ENCODE results near the gene ME1. TPM values are rescaled to one million over a fixed set of nuclear protein-coding genes. Genes with fewer than 3 reads are reported as not detected.

The ME1 gene
- total RNA-seq, 1 experiment from 2014 or later: 40.5 TPM

DNA sequence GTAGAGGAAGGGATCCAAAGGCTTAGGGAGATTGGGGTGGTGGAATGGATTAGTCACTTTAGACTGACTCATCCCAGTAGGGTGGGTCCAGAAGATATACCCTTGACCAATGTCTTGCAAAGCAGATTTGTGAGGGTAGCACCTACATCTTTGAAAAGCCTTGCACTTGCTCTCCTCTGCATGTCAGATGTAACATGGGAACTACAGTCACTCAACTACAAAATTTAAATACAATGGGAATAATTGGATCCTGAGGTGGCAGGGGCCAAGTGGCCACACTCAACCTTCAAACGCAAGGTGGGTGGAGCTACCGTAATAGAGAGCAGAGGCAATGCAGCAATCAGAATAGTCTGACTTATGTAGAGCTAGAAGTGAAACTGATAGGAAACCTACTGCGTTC is 71.2 kb downstream of the ME1 start:
- H3K4me3 ChIP-seq (replicated peaks in 1 of 2; ENCODE audit: low read depth in 1 of 2, low read length in 2 of 2): no peak overlapping the region
- no peak overlapping the region for H3K27ac ChIP-seq (ENCODE audit: low read depth, low read length)
- RAD21 ChIA-PET (ENCODE audit: low non-redundant PET in 1 of 2, low total read pairs in 2 of 2, uncharacterized antibody in 2 of 2, unreplicated experiment in 2 of 2): no interaction called here
- H3K36me3 ChIP-seq (ENCODE audit: control insufficient read depth in 1 of 2, insufficient read depth in 2 of 2, low read length in 2 of 2): no peaks in the 10 kb centered on the region
- no TSS peak for BruUV-seq (replicated peaks)
- H3K9ac ChIP-seq (ENCODE audit: low read length): no peak overlapping the region
- DNase-seq (ENCODE audit: low read depth, low spot score) (no peak), ATAC-seq (no peak)
- no peak overlapping the region for H3K4me2 ChIP-seq (ENCODE audit: low read length)
- intact Hi-C loops (cut with micrococcal nuclease): no loop called here
- H3K27me3 ChIP-seq (ENCODE audit: insufficient read depth, low read length): no peaks in the 10 kb centered on the region
- no peaks in the 10 kb centered on the region for H3K9me2 ChIP-seq (ENCODE audit: insufficient read depth)
- H3K9me3 ChIP-seq (ENCODE audit: control insufficient read depth in 1 of 2, insufficient read depth in 1 of 2, low read depth in 1 of 2, low read length in 2 of 2): no peaks in the 10 kb centered on the region
- TF ChIP-seq, protein P1, sequence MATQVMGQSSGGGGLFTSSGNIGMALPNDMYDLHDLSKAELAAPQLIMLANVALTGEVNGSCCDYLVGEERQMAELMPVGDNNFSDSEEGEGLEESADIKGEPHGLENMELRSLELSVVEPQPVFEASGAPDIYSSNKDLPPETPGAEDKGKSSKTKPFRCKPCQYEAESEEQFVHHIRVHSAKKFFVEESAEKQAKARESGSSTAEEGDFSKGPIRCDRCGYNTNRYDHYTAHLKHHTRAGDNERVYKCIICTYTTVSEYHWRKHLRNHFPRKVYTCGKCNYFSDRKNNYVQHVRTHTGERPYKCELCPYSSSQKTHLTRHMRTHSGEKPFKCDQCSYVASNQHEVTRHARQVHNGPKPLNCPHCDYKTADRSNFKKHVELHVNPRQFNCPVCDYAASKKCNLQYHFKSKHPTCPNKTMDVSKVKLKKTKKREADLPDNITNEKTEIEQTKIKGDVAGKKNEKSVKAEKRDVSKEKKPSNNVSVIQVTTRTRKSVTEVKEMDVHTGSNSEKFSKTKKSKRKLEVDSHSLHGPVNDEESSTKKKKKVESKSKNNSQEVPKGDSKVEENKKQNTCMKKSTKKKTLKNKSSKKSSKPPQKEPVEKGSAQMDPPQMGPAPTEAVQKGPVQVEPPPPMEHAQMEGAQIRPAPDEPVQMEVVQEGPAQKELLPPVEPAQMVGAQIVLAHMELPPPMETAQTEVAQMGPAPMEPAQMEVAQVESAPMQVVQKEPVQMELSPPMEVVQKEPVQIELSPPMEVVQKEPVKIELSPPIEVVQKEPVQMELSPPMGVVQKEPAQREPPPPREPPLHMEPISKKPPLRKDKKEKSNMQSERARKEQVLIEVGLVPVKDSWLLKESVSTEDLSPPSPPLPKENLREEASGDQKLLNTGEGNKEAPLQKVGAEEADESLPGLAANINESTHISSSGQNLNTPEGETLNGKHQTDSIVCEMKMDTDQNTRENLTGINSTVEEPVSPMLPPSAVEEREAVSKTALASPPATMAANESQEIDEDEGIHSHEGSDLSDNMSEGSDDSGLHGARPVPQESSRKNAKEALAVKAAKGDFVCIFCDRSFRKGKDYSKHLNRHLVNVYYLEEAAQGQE (IDR thresholded peaks at IDR 0.05; ENCODE audit: low read depth): no peak
- peak; percentile 36; the same call in 1 of the 2 replicates for TF ChIP-seq FOSL1 (IDR thresholded peaks at IDR 0.05; ENCODE audit: low read depth)
- no peaks in the 10 kb centered on the region; a peak in 1 of 4 replicates for H3K4me1 ChIP-seq (ENCODE audit: control insufficient read depth in 1 of 2, insufficient read depth in 2 of 2, low read length in 2 of 2)
- no peak overlapping the region for H2AFZ ChIP-seq (ENCODE audit: low read depth, low read length, poor library complexity, severe bottlenecking)
- no peaks in the 10 kb centered on the region for H3K79me2 ChIP-seq (ENCODE audit: insufficient read depth, low read length)
- H4K20me1 ChIP-seq (ENCODE audit: insufficient read depth): no peaks in the 10 kb centered on the region
- CTCF ChIA-PET: no interaction called here
- POLR2A ChIA-PET: no interaction called here

DNA sequence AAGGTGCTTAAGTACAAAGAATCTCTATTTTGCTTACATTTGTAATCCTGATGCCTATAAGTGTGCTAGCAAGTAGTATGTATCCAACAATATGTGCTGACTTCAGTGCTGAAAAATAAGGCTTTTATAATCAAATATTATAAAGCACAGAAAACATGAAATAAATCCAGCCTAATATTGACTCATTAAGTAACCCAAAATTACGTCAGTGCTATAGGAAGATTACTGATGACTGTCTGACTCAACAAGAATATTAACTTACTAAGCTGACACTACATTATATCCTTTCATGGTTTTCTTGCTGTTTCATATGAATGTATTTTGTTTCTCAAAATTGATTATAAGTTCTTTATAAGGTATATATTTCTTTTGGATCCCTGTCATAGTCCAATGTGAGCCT is 76.1 kb downstream of the ME1 start:
- no TSS peak for BruUV-seq (replicated peaks)
- no peak for TF ChIP-seq JUND (IDR thresholded peaks at IDR 0.05)
- TF ChIP-seq, protein P1 (IDR thresholded peaks at IDR 0.05; ENCODE audit: low read depth): no peak
- TF ChIP-seq, protein P2, sequence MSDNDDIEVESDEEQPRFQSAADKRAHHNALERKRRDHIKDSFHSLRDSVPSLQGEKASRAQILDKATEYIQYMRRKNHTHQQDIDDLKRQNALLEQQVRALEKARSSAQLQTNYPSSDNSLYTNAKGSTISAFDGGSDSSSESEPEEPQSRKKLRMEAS (IDR thresholded peaks at IDR 0.05): no peak
- TF ChIP-seq, protein P3, sequence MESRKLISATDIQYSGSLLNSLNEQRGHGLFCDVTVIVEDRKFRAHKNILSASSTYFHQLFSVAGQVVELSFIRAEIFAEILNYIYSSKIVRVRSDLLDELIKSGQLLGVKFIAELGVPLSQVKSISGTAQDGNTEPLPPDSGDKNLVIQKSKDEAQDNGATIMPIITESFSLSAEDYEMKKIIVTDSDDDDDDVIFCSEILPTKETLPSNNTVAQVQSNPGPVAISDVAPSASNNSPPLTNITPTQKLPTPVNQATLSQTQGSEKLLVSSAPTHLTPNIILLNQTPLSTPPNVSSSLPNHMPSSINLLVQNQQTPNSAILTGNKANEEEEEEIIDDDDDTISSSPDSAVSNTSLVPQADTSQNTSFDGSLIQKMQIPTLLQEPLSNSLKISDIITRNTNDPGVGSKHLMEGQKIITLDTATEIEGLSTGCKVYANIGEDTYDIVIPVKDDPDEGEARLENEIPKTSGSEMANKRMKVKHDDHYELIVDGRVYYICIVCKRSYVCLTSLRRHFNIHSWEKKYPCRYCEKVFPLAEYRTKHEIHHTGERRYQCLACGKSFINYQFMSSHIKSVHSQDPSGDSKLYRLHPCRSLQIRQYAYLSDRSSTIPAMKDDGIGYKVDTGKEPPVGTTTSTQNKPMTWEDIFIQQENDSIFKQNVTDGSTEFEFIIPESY (IDR thresholded peaks at IDR 0.05; ENCODE audit: extremely low read depth, insufficient replicate concordance, low read length): no peak
- no peak for TF ChIP-seq EGR1 (IDR thresholded peaks at IDR 0.05; ENCODE audit: low read depth)
- TF ChIP-seq YY1 (IDR thresholded peaks at IDR 0.05; ENCODE audit: extremely low read depth, insufficient replicate concordance, low read depth, low read length): no peak
- Histone ChIP-seq H3K4me2 (ENCODE audit: low read length) (no peak overlapping the region), H3K27me3 (ENCODE audit: insufficient read depth, low read length) (no peaks in the 10 kb centered on the region), H3K4me1 (ENCODE audit: control insufficient read depth in 1 of 2, insufficient read depth in 2 of 2, low read length in 2 of 2) (peaks cover 0 to 3% of the 10 kb centered on the region in 2 experiments; a peak in 1 of 4 replicates), H4K20me1 (ENCODE audit: insufficient read depth) (no peaks in the 10 kb centered on the region), H3K36me3 (ENCODE audit: control insufficient read depth in 1 of 2, insufficient read depth in 2 of 2, low read length in 2 of 2) (no peaks in the 10 kb centered on the region), H3K27ac (ENCODE audit: low read depth, low read length) (no peak overlapping the region), H3K9ac (ENCODE audit: low read length) (no peak overlapping the region), H2AFZ (ENCODE audit: low read depth, low read length, poor library complexity, severe bottlenecking) (no peak overlapping the region), H3K9me2 (ENCODE audit: insufficient read depth) (no peaks in the 10 kb centered on the region), H3K4me3 (replicated peaks in 1 of 2; ENCODE audit: low read depth in 1 of 2, low read length in 2 of 2) (no peak overlapping the region), H3K9me3 (ENCODE audit: control insufficient read depth in 1 of 2, insufficient read depth in 1 of 2, low read depth in 1 of 2, low read length in 2 of 2) (no peaks in the 10 kb centered on the region), H3K79me2 (ENCODE audit: insufficient read depth, low read length) (0 out of 2 replicates have a peak, but pooled peaks cover 2% of the 10 kb centered on the region)
- ChIA-PET RAD21 (ENCODE audit: low non-redundant PET in 1 of 2, low total read pairs in 2 of 2, uncharacterized antibody in 2 of 2, unreplicated experiment in 2 of 2) (no interaction called here), CTCF (no interaction called here), POLR2A (no interaction called here)
- intact Hi-C loops (cut with micrococcal nuclease): no loop called here
- DNase-seq (ENCODE audit: low read depth, low spot score) (no peak), ATAC-seq (no peak)
